ENCODE measurements around the gene FKBP5. TPM values are rescaled to one million over a fixed set of nuclear protein-coding genes. Genes with fewer than 3 reads are reported as not detected.

Gene FKBP5
- total RNA-seq, 6 experiments from 2014 or later = 7.6 to 12.9 (median 11.8) TPM

DNA sequence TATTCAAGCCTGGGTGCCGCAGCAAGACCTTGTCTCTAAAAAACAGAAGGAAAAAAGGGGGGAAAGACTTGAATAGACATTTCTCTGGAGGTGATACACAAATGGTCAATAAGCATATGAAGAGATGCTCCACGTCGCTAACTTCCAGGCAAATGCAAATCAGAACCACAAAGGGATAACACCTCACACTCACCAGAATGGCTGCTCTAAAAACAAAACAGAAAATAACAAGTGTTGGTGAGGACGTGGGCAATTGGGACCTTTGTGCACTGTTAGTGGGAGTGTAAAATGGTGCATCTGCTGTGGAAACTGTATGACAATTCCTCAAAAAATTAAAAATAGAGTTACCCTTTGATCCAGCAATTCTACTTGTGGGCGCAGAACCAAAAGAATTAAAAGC is 127.6 kb downstream of the FKBP5 start:
- no peak overlapping the region for H3K27ac Mint-ChIP-seq
- H3K4me1 Mint-ChIP-seq (ENCODE audit: low read depth) = no peaks in the 10 kb centered on the region
- peaks cover 45% of the 10 kb centered on the region for H3K27me3 Mint-ChIP-seq (ENCODE audit: insufficient read depth)
- DNase-seq = no peak
- TF ChIP-seq, protein P1, sequence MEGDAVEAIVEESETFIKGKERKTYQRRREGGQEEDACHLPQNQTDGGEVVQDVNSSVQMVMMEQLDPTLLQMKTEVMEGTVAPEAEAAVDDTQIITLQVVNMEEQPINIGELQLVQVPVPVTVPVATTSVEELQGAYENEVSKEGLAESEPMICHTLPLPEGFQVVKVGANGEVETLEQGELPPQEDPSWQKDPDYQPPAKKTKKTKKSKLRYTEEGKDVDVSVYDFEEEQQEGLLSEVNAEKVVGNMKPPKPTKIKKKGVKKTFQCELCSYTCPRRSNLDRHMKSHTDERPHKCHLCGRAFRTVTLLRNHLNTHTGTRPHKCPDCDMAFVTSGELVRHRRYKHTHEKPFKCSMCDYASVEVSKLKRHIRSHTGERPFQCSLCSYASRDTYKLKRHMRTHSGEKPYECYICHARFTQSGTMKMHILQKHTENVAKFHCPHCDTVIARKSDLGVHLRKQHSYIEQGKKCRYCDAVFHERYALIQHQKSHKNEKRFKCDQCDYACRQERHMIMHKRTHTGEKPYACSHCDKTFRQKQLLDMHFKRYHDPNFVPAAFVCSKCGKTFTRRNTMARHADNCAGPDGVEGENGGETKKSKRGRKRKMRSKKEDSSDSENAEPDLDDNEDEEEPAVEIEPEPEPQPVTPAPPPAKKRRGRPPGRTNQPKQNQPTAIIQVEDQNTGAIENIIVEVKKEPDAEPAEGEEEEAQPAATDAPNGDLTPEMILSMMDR (IDR thresholded peaks at IDR 0.05) = no peak
- no peak overlapping the region for H3K4me3 Mint-ChIP-seq
- no peaks in the 10 kb centered on the region for H3K36me3 Mint-ChIP-seq (ENCODE audit: low read depth)
- H3K9me3 Mint-ChIP-seq = no peaks in the 10 kb centered on the region

DNA sequence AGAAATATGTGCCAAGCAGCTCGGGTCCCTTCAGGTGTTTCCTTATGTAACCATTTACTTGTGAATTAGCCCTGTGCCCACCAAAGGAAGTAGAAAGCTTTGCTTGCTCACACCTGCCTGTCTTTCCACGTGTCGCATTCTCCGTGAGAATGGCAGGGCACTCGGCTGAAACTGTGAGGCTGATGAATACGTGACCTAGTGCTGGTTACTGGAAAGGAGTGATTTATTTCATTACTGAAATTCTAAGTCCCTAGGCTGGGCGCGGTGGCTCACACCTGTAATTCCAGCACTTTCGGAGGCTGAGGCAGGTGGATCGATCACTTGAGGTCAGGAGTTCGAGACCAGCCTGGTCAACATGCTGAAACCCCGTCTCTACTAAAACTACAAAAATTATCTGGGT is 130.1 kb downstream of the FKBP5 start:
- no peaks in the 10 kb centered on the region for H3K9me3 Mint-ChIP-seq
- peaks cover 34% of the 10 kb centered on the region for H3K27me3 Mint-ChIP-seq (ENCODE audit: insufficient read depth)
- H3K36me3 Mint-ChIP-seq (ENCODE audit: low read depth) = no peaks in the 10 kb centered on the region
- H3K4me3 Mint-ChIP-seq = no peak overlapping the region
- no peak for DNase-seq
- H3K27ac Mint-ChIP-seq = no peak overlapping the region
- TF ChIP-seq, protein P1 (IDR thresholded peaks at IDR 0.05) = no peak
- H3K4me1 Mint-ChIP-seq (ENCODE audit: low read depth) = no peaks in the 10 kb centered on the region

DNA sequence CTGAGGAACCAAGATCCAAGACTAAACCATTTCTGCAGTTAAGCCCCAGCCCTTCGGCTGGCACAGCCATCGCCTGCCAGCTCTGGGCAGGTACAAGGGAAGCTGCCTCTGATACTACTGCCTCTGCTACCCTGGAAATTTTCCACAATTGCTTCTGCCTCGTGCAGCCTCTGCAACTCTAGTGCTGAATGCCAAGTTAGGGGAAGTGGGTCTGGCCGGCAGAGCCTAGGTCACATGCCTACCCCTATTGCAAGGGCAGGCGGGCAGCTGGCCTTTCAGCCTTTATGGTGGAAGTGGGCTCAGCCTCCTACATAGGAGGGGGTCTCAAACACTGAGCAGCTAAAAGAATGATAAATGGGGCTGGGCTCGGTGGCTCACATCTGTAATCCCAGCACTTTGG is 131.5 kb downstream of the FKBP5 start:
- TF ChIP-seq, protein P1 (IDR thresholded peaks at IDR 0.05) = no peak

DNA sequence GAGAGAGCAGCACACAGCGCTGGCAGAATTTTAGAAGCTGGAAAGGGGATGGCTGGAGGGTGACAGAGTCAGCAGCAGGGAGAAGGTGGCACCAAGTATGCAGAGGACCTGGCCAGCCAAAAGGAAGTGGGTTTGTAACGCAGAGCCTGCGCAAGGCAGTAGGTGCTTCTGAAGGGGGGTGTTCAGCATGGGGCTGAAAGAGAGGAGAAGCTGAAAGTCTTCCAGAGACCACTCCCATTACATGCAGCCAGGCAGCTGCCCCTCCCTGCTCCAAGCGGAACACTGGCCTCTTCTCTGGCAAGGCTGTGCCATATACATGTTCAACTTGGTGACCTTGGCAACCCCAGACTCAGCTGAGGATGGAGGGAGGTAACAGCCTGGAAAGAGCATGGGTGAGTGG is 133.9 kb downstream of the FKBP5 start:
- no peak for DNase-seq
- Mint-ChIP-seq H3K4me3 (no peak overlapping the region), H3K4me1 (ENCODE audit: low read depth) (no peaks in the 10 kb centered on the region), H3K27me3 (ENCODE audit: insufficient read depth) (peaks cover 8% of the 10 kb centered on the region), H3K27ac (no peak overlapping the region), H3K9me3 (peaks cover 5% of the 10 kb centered on the region), H3K36me3 (ENCODE audit: low read depth) (peaks cover 5% of the 10 kb centered on the region)
- TF ChIP-seq, protein P1 (IDR thresholded peaks at IDR 0.05) = no peak

More for the DNA sequence above, 131.5 kb downstream of the FKBP5 start:
- Mint-ChIP-seq H3K4me3 (no peak overlapping the region), H3K9me3 (no peaks in the 10 kb centered on the region), H3K36me3 (ENCODE audit: low read depth) (no peaks in the 10 kb centered on the region), H3K4me1 (ENCODE audit: low read depth) (no peaks in the 10 kb centered on the region), H3K27me3 (ENCODE audit: insufficient read depth) (peaks cover 23% of the 10 kb centered on the region), H3K27ac (no peak overlapping the region)
- no peak for DNase-seq

DNA sequence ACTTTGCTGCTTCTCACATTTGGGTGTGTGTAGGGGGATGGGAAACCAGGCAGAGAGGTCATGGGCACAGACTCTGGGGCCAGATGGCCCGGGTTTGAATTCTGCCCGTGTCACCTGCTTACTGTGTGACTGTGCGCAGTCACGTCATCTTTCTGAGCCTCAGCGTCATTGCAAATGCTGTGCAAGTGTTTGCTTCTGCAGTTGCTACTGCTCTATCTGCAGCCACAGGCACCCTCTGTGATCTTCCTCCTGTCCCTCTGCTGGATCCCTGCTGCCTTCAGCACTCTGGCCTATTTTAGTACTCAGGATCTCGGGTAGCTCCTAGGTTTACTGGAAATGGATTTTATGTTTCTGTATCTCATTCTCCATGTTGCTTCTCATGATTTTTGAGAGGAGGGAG is 135.4 kb downstream of the FKBP5 start:
- no peaks in the 10 kb centered on the region for H3K4me1 Mint-ChIP-seq (ENCODE audit: low read depth)
- no peak for DNase-seq
- TF ChIP-seq, protein P1 (IDR thresholded peaks at IDR 0.05) = no peak
- no peak overlapping the region for H3K27ac Mint-ChIP-seq
- peaks cover 5% of the 10 kb centered on the region for H3K36me3 Mint-ChIP-seq (ENCODE audit: low read depth)
- peaks cover 5% of the 10 kb centered on the region for H3K9me3 Mint-ChIP-seq
- H3K4me3 Mint-ChIP-seq = no peak overlapping the region
- H3K27me3 Mint-ChIP-seq (ENCODE audit: insufficient read depth) = peaks cover 10% of the 10 kb centered on the region
